Loucy (cell line): ENCODE results near the gene SCRN1.

Experiments used
- EZH2phosphoT487 ChIP-seq: fragments of 200-600 bp; IDR thresholded peaks from 2 replicates; pipeline ENCODE4 v1.6.1; 2018; ENCODE audit warnings: antibody characterized with exemption, mild to moderate bottlenecking, moderate library complexity, borderline replicate concordance
- TF ChIP-seq, protein P1 (sequence below): fragments of 200-600 bp; sonication (generic); conservative IDR thresholded peaks from 2 replicates; pipeline ENCODE4 v1.5.1; 2014; ENCODE audit warnings: mild to moderate bottlenecking, antibody characterized with exemption, low read length

DNA sequence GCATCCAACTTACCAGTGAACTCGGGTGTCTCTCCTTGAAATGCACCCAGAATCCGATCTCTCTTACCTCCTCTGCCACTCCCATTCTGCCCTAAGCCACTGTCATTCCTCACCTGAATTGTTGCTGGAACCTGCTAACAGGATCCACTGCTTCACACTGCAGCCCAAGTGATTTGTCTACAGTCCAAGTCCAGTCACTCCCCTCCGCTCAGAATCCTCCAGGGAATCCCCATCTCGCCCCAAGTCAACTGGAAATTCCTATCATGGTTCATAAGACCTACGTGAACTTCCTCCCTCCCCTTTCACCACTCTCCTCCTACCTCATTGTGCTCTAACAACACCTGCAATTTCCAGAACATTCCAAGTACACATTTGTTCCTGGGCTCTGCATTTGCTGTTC, 91.3 kb downstream of the SCRN1 start:
- TF ChIP-seq, protein P1, sequence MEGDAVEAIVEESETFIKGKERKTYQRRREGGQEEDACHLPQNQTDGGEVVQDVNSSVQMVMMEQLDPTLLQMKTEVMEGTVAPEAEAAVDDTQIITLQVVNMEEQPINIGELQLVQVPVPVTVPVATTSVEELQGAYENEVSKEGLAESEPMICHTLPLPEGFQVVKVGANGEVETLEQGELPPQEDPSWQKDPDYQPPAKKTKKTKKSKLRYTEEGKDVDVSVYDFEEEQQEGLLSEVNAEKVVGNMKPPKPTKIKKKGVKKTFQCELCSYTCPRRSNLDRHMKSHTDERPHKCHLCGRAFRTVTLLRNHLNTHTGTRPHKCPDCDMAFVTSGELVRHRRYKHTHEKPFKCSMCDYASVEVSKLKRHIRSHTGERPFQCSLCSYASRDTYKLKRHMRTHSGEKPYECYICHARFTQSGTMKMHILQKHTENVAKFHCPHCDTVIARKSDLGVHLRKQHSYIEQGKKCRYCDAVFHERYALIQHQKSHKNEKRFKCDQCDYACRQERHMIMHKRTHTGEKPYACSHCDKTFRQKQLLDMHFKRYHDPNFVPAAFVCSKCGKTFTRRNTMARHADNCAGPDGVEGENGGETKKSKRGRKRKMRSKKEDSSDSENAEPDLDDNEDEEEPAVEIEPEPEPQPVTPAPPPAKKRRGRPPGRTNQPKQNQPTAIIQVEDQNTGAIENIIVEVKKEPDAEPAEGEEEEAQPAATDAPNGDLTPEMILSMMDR, result no peak
- no peak for TF ChIP-seq EZH2phosphoT487
